ENCODE data around the gene MTSS2.

DNA sequence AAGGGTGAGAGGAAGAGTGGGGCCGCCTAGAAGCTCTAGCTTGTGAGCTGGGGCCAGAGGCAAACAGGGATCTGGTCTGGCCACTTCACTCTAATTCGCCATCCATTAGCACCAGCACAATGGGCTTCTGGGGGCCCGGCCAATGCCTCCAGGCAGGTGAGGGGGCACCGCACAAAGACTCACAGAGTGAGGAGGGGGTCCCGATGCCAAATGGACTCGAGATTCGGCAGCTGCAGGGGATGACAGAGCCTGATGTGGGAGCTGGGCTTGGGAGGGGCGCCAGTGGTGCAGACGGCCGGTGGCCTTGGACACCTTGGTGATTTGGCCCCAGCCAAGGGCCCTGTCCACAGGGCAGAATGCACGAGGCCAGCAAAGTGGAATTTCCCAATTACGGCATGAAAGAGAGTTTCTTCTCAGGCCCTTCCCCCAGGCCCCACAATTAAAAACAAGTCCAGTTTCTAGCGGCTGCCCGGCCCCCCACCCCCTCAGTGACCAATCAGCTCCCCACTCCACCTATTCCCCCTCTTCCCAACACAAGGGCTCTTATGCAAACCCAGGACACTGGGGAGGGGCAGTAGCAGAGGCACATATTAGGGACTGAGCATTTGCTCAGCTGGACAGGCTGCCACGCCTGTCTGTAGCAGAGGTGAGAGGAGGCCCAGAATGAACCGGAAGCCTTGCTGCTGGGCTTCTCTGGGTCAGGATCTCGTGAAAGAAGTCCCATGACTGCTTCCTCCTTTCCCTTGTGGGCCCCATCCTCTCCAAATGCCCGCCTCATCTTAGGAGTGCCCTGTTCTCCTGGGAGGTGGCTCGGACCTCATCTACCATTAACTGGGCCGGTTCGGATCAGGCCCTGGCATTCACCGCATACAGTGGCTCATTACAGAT lies 39.4 kb upstream of the MTSS2 start:
- TF ChIP-seq EP300 (IDR thresholded peaks at IDR 0.05), result no peak
- TF ChIP-seq, protein P1, sequence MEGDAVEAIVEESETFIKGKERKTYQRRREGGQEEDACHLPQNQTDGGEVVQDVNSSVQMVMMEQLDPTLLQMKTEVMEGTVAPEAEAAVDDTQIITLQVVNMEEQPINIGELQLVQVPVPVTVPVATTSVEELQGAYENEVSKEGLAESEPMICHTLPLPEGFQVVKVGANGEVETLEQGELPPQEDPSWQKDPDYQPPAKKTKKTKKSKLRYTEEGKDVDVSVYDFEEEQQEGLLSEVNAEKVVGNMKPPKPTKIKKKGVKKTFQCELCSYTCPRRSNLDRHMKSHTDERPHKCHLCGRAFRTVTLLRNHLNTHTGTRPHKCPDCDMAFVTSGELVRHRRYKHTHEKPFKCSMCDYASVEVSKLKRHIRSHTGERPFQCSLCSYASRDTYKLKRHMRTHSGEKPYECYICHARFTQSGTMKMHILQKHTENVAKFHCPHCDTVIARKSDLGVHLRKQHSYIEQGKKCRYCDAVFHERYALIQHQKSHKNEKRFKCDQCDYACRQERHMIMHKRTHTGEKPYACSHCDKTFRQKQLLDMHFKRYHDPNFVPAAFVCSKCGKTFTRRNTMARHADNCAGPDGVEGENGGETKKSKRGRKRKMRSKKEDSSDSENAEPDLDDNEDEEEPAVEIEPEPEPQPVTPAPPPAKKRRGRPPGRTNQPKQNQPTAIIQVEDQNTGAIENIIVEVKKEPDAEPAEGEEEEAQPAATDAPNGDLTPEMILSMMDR (IDR thresholded peaks at IDR 0.05), result no peak

Data from esophagus muscularis mucosa (tissue), 3 donors.